K562 (cell line): Measurements from ENCODE around the gene SETD7. TPM values are rescaled to one million over a fixed set of nuclear protein-coding genes. Genes with fewer than 3 reads are reported as not detected.

Experiments
- ATAC-seq: fragments of 200-7000 bp; cut with Tn5 transposase; 3 replicates; pipeline ENCODE4 v1.9.1; 2020; ENCODE audit warnings: moderate library complexity
- BruUV-seq: library from RNA; stranded (reverse); fragments of 400-500 nt; replicated peaks from 2 replicates; lab custom pipeline; 2021; lab: Mats Ljungman, UMichigan
- CTCF ChIA-PET: fragments of 300-600 bp; formaldehyde crosslinking; extraction: SDS; loops from one replicate; lab custom pipeline; 2021; ENCODE audit warnings: low intra/inter-chr PET ratio; lab: Yijun Ruan, JAX
- POLR2A ChIA-PET: fragments of 300-600, 350-650 bp; sonication (Branson Sonifier 250); formaldehyde crosslinking; extraction: SDS; loops from one replicate; lab custom pipeline; 2021; ENCODE audit warnings: antibody characterized with exemption, inconsistent platforms; lab: Yijun Ruan, JAX
- DNase-seq, 4 experiments: peaks; one replicate each; pipeline versions ENCODE4 v3.0.0 to v3.0.0-alpha.2; 2011 to 2018; ENCODE audit warnings: low spot score in 3 of 4, mixed read lengths in 3 of 4; ENCODE audit errors: extremely low read depth in 1 of 4
- FAIRE-seq: peaks from 2 replicates; lab custom pipeline; 2011; peaks lifted over from hg19 to GRCh38; lab: Jason Lieb, UNC
- H2AFZ ChIP-seq: 2 replicates; pipeline ENCODE4 v1.6.0; 2011; ENCODE audit warnings: low read depth, low read length, control low read depth, inconsistent platforms
- H3K27ac ChIP-seq: fragments of 200-600 bp; 3 replicates; pipeline ENCODE4 v1.8.0; 2011; ENCODE audit warnings: low read depth, mild to moderate bottlenecking, control low read depth, inconsistent platforms, low read length, moderate library complexity, mixed read lengths; ENCODE audit errors: extremely low read depth
- H3K27me3 ChIP-seq, 2 experiments: fragments of 300-600 bp in 1 of 2; 2 replicates in 1 of 2; 3 replicates in 1 of 2; pipeline versions ENCODE4 v1.6.0 to v1.8.0; 2011; ENCODE audit warnings: inconsistent platforms in 2 of 2, low read length in 2 of 2, mild to moderate bottlenecking in 1 of 2, mixed read lengths in 1 of 2, moderate library complexity in 1 of 2; ENCODE audit not compliant: control insufficient read depth in 2 of 2, insufficient read depth in 2 of 2
- H3K36me3 ChIP-seq: fragments of 300-600 bp; 3 replicates; pipeline ENCODE4 v1.8.0; 2011; ENCODE audit warnings: mild to moderate bottlenecking, low read length, inconsistent platforms; ENCODE audit not compliant: control insufficient read depth, insufficient read depth
- H3K4me1 ChIP-seq, 2 experiments: fragments of 200-600 bp in 1 of 2; replicated peaks in 1 of 2; 2 replicates in 1 of 2; 3 replicates in 1 of 2; pipeline versions ENCODE4 v1.5.1 to v1.8.0; 2011; ENCODE audit warnings: inconsistent platforms in 2 of 2, low read length in 2 of 2, mild to moderate bottlenecking in 1 of 2, mixed read lengths in 1 of 2, moderate library complexity in 1 of 2; ENCODE audit not compliant: control insufficient read depth in 2 of 2, insufficient read depth in 2 of 2
- H3K4me2 ChIP-seq: 2 replicates; pipeline ENCODE4 v1.6.1; 2011; ENCODE audit warnings: low read length, control low read depth, inconsistent platforms, mixed read lengths; ENCODE audit not compliant: insufficient read depth
- H3K4me3 ChIP-seq: fragments of 200-600 bp; sonication (generic), shearing (Covaris generic); 2 replicates; pipeline ENCODE4 v1.5.1; 2016; ENCODE audit warnings: control low read depth, inconsistent platforms
- H3K79me2 ChIP-seq: fragments of 200-600 bp; 3 replicates; pipeline ENCODE4 v1.8.0; 2011; ENCODE audit warnings: low read length, inconsistent platforms; ENCODE audit not compliant: control insufficient read depth, insufficient read depth
- H3K9ac ChIP-seq, 2 experiments: 2 replicates each; pipeline versions ENCODE4 v1.6.0 to v1.6.1; 2011; ENCODE audit warnings: low read depth in 2 of 2, low read length in 2 of 2, control low read depth in 1 of 2, inconsistent platforms in 1 of 2, mild to moderate bottlenecking in 1 of 2, mixed read lengths in 1 of 2; ENCODE audit not compliant: insufficient read depth in 1 of 2
- H3K9me1 ChIP-seq: one replicate; pipeline ENCODE4 v1.6.0; 2011; ENCODE audit warnings: inconsistent platforms, mild to moderate bottlenecking, low read length, moderate library complexity; ENCODE audit not compliant: control insufficient read depth, insufficient read depth
- H3K9me3 ChIP-seq: replicated peaks from 2 replicates; pipeline ENCODE4 v1.5.1; 2011; ENCODE audit warnings: low read depth, low read length, inconsistent platforms; ENCODE audit not compliant: control insufficient read depth, insufficient read depth
- H4K20me1 ChIP-seq: replicated peaks from 2 replicates; pipeline ENCODE4 v1.6.1; 2011; ENCODE audit warnings: low read length, inconsistent platforms, mixed read lengths; ENCODE audit not compliant: control insufficient read depth, insufficient read depth
- C11orf30 ChIP-seq: fragments of 450-650 bp; IDR thresholded peaks from 2 replicates; pipeline ENCODE4 v1.6.1; 2016; ENCODE audit warnings: low read depth, mild to moderate bottlenecking
- ZBTB33 ChIP-seq: sonication (generic); formaldehyde crosslinking; IDR thresholded peaks from 2 replicates; pipeline ENCODE4 v1.8.1; 2023; ENCODE audit warnings: mild to moderate bottlenecking, missing genetic modification reagents
- ZNF274 ChIP-seq: IDR thresholded peaks from 2 replicates; pipeline ENCODE4 v1.6.1; 2011; ENCODE audit warnings: low read depth, mild to moderate bottlenecking, low read length, moderate library complexity, borderline replicate concordance
- ZNF316 ChIP-seq: fragments of 450-650 bp; IDR thresholded peaks from 2 replicates; pipeline ENCODE4 v1.6.1; 2016
- ZNF507 ChIP-seq: conservative IDR thresholded peaks from 2 replicates; pipeline ENCODE4 v1.6.1; 2017; ENCODE audit warnings: missing genetic modification characterization, missing compliant biosample characterization
- WGBS: fragments of 100-300 bp; shearing (Covaris generic); methylation state at CpG from one replicate; pipeline ENCODE4 v1.1.6; 2016; ENCODE audit warnings: low coverage, mixed read lengths; ENCODE audit not compliant: insufficient coverage; ENCODE audit errors: missing lambda C conversion rate; 5-methylcytosine and 5-hydroxymethylcytosine counted together
- in situ Hi-C: fragments of 300-500 bp; cut with MboI; formaldehyde crosslinking; loops from 4 replicates; pipeline ENCODE4 v1.15.0; 2018; ENCODE audit warnings: inconsistent platforms, mixed read lengths
- intact Hi-C: fragments of 100-400 bp; cut with micrococcal nuclease; formaldehyde crosslinking; loops from 2 replicates; pipeline ENCODE4 v1.14.2; 2022
- polyA plus RNA-seq, 8 experiments: library from polyadenylated mRNA; depleted of rRNA in 4 of 8; stranded (reverse) in 5 of 8; unstranded in 3 of 8; fragments of >200 nt; fragmentation: Nextera tagmentation in 2 of 8; fragmentation: Illumina TruSeq in 1 of 8; extraction: Ambion mirVana in 2 of 8; extraction: Trizol in 1 of 8; gene quantifications; 2 replicates each; pipeline versions ENCODE4 v1.2.1 to v1.2.3, GENCODE V29; 2011 to 2014; ENCODE audit warnings: inconsistent platforms in 1 of 8, missing spikeins in 1 of 8
- total RNA-seq, 7 experiments: library from RNA; depleted of rRNA in 6 of 7; stranded (reverse); fragments of >200 nt in 6 of 7; fragmentation: Illumina TruSeq in 2 of 7; extraction: Trizol in 2 of 7; gene quantifications; 2 replicates each; pipeline versions ENCODE4 v1.2.1 to v1.2.3, GENCODE V29; 2011 to 2021; ENCODE audit warnings: low replicate concordance in 1 of 7
- TF ChIP-seq, protein P1 (sequence below): fragments of 250-450 bp; sonication (Bioruptor Pico); IDR thresholded peaks from 2 replicates; pipeline ENCODE4 v1.9.0; 2021; ENCODE audit warnings: mild to moderate bottlenecking
- TF ChIP-seq, protein P2 (sequence below): fragments of 450-650 bp; IDR thresholded peaks from 2 replicates; pipeline ENCODE4 v1.6.1; 2016

The SETD7 gene
- total and polyA plus RNA-seq, 9 of the 15 experiments (the other 6 are each of a cell fraction or from before 2014, with no cell fraction given) = 0.37 to 2.4 (median 1.7) TPM

DNA sequence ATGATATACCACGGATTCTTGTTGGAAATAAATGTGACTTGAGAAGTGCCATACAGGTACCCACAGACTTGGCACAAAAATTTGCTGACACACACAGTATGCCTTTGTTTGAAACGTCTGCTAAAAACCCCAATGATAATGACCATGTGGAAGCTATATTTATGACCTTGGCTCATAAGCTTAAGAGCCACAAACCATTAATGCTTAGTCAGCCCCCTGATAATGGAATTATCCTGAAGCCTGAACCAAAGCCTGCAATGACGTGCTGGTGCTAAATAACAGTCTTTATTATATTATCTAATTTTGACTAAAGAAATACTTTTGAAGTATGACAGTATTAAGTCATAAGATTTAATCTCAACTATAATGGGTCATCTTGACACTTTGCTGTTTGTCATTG is 83.2 kb downstream of the SETD7 start:
- no peaks in the 10 kb centered on the region; the same call in 1 of the 2 replicates for H3K9me3 ChIP-seq
- H3K4me1 ChIP-seq = no peaks in the 10 kb centered on the region
- no peaks in the 10 kb centered on the region for H3K9me1 ChIP-seq
- H3K27ac ChIP-seq = no peak overlapping the region
- 60% methylated on average over 3 of the region's 3 CpGs for WGBS
- no peak overlapping the region for H3K4me3 ChIP-seq
- TF ChIP-seq C11orf30 (peak; percentile 25; the same call in 1 of the 2 replicates), ZNF316 (peak; percentile 66), ZBTB33 (CRISPR knock-in tag) (no peak), ZNF274 (no peak), ZNF507 (tag) (no peak)
- TF ChIP-seq, protein P1, sequence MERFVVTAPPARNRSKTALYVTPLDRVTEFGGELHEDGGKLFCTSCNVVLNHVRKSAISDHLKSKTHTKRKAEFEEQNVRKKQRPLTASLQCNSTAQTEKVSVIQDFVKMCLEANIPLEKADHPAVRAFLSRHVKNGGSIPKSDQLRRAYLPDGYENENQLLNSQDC (CRISPR knock-in tag) = no peak
- TF ChIP-seq, protein P2, sequence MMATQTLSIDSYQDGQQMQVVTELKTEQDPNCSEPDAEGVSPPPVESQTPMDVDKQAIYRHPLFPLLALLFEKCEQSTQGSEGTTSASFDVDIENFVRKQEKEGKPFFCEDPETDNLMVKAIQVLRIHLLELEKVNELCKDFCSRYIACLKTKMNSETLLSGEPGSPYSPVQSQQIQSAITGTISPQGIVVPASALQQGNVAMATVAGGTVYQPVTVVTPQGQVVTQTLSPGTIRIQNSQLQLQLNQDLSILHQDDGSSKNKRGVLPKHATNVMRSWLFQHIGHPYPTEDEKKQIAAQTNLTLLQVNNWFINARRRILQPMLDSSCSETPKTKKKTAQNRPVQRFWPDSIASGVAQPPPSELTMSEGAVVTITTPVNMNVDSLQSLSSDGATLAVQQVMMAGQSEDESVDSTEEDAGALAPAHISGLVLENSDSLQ = no peak
- H3K4me2 ChIP-seq = no peak overlapping the region
- ChIA-PET POLR2A (no interaction called here), CTCF (no interaction called here)
- BruUV-seq = no TSS peak
- no peak overlapping the region for H2AFZ ChIP-seq
- no peaks in the 10 kb centered on the region for H3K27me3 ChIP-seq
- FAIRE-seq (peak; percentile 49), ATAC-seq (no peak), DNase-seq (no peak)
- peaks cover 5% of the 10 kb centered on the region for H3K36me3 ChIP-seq
- no peaks in the 10 kb centered on the region for H4K20me1 ChIP-seq
- no peaks in the 10 kb centered on the region for H3K79me2 ChIP-seq
- H3K9ac ChIP-seq = no peak overlapping the region
- in situ Hi-C loops (no loop called here), intact Hi-C loops (no loop called here)
